Kidney (tissue), 14 donors: Measurements from ENCODE around the gene SMC1B. TPM values are rescaled to one million over a fixed set of nuclear protein-coding genes. Genes with fewer than 3 reads are reported as not detected.

Experiments used
- DNase-seq, 5 donors: peaks; one replicate each; pipeline ENCODE4 v3.0.0-alpha.2; 2013 to 2020
- FAIRE-seq: peaks from 2 replicates; lab custom pipeline; 2012; peaks lifted over from hg19 to GRCh38; lab: Jason Lieb, UNC
- H3K27ac ChIP-seq, 2 donors: one replicate each; pipeline ENCODE4 v1.7.0; 2013; ENCODE audit warnings: low read depth in 2 of 2, low read length in 2 of 2, inconsistent platforms in 1 of 2
- H3K27me3 ChIP-seq: one replicate; pipeline ENCODE4 v1.7.1; 2013; ENCODE audit warnings: low read length, inconsistent platforms; ENCODE audit not compliant: control insufficient read depth, insufficient read depth
- H3K36me3 ChIP-seq, 3 donors: one replicate each; pipeline versions ENCODE4 v1.7.0 to v1.7.1; 2013; ENCODE audit warnings: low read length in 3 of 3, control low read depth in 1 of 3, inconsistent platforms in 1 of 3; ENCODE audit not compliant: insufficient read depth in 3 of 3, control insufficient read depth in 2 of 3
- H3K4me1 ChIP-seq, 3 donors: one replicate each; pipeline versions ENCODE4 v1.7.0 to v1.7.1; 2013; ENCODE audit warnings: low read length in 3 of 3, inconsistent platforms in 1 of 3, low read depth in 1 of 3; ENCODE audit not compliant: control insufficient read depth in 2 of 3, insufficient read depth in 2 of 3
- H3K4me3 ChIP-seq, 3 donors: one replicate each; pipeline versions ENCODE4 v1.7.0 to v1.8.1; 2013; ENCODE audit warnings: low read length in 3 of 3, control low read depth in 1 of 3, inconsistent platforms in 1 of 3
- H3K9ac ChIP-seq, 3 donors: one replicate each; pipeline versions ENCODE4 v1.7.0 to v1.7.1; 2013; ENCODE audit warnings: low read length in 3 of 3, control low read depth in 1 of 3, inconsistent platforms in 1 of 3
- H3K9me3 ChIP-seq, 3 donors: one replicate each; pipeline versions ENCODE4 v1.7.0 to v1.7.1; 2013; ENCODE audit warnings: low read length in 3 of 3, control low read depth in 1 of 3, inconsistent platforms in 1 of 3; ENCODE audit not compliant: control insufficient read depth in 2 of 3, insufficient read depth in 1 of 3
- intact Hi-C: fragments of 100-400 bp; cut with DNase I; formaldehyde crosslinking; loops from one replicate; pipeline ENCODE4 v1.11.1; 2022
- polyA plus RNA-seq: library from polyadenylated mRNA; stranded (reverse); fragments of 350-450 nt; fragmentation: Illumina TruSeq; extraction: RNeasy Lipid Tissue Mini Kit (QIAGEN cat#74804); gene quantifications from one replicate; pipeline ENCODE4 v1.2.3, GENCODE V29; 2014; ENCODE audit warnings: low read depth, low replicate concordance; ENCODE audit not compliant: insufficient read depth
- total RNA-seq: library from RNA; stranded (reverse); fragmentation: NEBNext Ultra II Directional; extraction: Animal tissue kit (Norgen Biotek cat#: 25700); gene quantifications from one replicate; pipeline ENCODE4 v1.2.1, GENCODE V29; 2021
- TF ChIP-seq, protein P1 (sequence below): IDR thresholded peaks from 3 replicates; pipeline ENCODE4 v1.5.1; 2012; ENCODE audit warnings: mild to moderate bottlenecking, moderate library complexity, borderline replicate concordance; ENCODE audit not compliant: insufficient read depth; ENCODE audit errors: extremely low read depth
- donor health status: control.
- donor health status: control.
- donor health status: control.
- donor health status: control.
- donor health status: control.
- donor health status: DM: yes; HTN: yes; CAD: no.
- donor health status: Normal renal cell carcinoma (clear cell type).

The SMC1B gene
- total and polyA plus RNA-seq, 2 donors from 2014 or later: not detected

- FAIRE-seq (no peak), DNase-seq (no peak)
- peaks cover 0 to 20% (median 7%) of the 10 kb centered on the region in 3 donors for H3K36me3 ChIP-seq
- no peaks in the 10 kb centered on the region for H3K27me3 ChIP-seq
- no peak overlapping the region for H3K9ac ChIP-seq
- H3K9me3 ChIP-seq: no peaks in the 10 kb centered on the region
- H3K27ac ChIP-seq: no peak overlapping the region
- TF ChIP-seq, protein P1, sequence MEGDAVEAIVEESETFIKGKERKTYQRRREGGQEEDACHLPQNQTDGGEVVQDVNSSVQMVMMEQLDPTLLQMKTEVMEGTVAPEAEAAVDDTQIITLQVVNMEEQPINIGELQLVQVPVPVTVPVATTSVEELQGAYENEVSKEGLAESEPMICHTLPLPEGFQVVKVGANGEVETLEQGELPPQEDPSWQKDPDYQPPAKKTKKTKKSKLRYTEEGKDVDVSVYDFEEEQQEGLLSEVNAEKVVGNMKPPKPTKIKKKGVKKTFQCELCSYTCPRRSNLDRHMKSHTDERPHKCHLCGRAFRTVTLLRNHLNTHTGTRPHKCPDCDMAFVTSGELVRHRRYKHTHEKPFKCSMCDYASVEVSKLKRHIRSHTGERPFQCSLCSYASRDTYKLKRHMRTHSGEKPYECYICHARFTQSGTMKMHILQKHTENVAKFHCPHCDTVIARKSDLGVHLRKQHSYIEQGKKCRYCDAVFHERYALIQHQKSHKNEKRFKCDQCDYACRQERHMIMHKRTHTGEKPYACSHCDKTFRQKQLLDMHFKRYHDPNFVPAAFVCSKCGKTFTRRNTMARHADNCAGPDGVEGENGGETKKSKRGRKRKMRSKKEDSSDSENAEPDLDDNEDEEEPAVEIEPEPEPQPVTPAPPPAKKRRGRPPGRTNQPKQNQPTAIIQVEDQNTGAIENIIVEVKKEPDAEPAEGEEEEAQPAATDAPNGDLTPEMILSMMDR: no peak
- no peak overlapping the region for H3K4me3 ChIP-seq
- no peaks in the 10 kb centered on the region for H3K4me1 ChIP-seq
- intact Hi-C loops: no loop called here
Measured at GRCh38 chr22:45334068-45334467, 79.3 kb downstream of the SMC1B start.

GRCh38 chr22:45332001-45332400 is 81.4 kb downstream of the SMC1B start:
- no peaks in the 10 kb centered on the region for H3K27me3 ChIP-seq
- H3K9me3 ChIP-seq: no peaks in the 10 kb centered on the region
- FAIRE-seq (no peak), DNase-seq (no peak)
- intact Hi-C loops: no loop called here
- H3K4me3 ChIP-seq: no peak overlapping the region
- peaks cover 0 to 20% (median 12%) of the 10 kb centered on the region in 3 donors for H3K36me3 ChIP-seq
- H3K27ac ChIP-seq: no peak overlapping the region
- no peak overlapping the region for H3K9ac ChIP-seq
- TF ChIP-seq, protein P1: no peak
- H3K4me1 ChIP-seq: no peaks in the 10 kb centered on the region

DNA sequence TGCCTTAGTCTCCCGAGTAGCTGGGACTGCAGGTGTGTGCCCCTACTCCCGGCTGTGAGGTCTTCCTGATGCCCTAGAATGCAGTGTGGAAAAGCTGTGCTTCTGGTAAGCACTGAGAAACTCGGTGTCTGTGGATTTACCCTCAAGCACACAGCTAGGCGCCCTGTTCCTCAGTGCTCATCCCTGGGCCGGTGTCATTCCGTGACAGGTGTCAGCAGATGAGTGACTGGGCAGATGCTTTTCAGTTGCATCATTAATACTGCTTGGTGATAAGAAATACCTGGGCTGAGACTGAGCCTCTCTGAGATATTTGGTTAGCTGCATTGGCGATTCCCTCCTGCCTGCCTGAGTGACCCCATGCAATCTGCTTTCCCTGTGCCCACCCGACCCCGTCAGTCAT is 81.9 kb downstream of the SMC1B start:
- Histone ChIP-seq H3K9me3 (no peaks in the 10 kb centered on the region), H3K4me1 (no peaks in the 10 kb centered on the region), H3K27ac (no peak overlapping the region), H3K9ac (no peak overlapping the region), H3K4me3 (no peak overlapping the region), H3K27me3 (no peaks in the 10 kb centered on the region), H3K36me3 (peaks cover 0 to 20% (median 12%) of the 10 kb centered on the region in 3 donors)
- TF ChIP-seq, protein P1: no peak
- intact Hi-C loops: no loop called here
- DNase-seq: no peak
- no peak for FAIRE-seq

DNA sequence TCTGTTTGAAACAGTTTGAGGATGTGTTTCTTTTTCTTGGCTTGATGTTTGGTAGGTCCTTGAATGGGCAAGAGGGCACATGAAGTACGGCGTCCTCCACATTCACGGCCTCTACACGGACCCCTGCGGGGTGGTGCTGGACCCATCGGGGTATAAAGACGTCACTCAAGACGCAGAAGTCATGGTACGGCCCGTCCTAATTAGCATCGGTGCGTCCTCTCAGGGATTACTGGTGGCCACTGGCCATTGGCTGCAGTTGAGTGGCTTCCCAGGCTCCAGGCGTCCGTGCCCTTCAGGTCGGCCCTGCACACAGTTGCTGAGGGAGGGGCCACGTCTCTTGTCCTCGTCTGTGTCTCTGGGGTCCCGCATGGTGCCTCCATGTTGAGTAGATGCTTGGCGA is 82.9 kb downstream of the SMC1B start:
- H3K9me3 ChIP-seq: no peaks in the 10 kb centered on the region
- TF ChIP-seq, protein P1: no peak
- H3K9ac ChIP-seq: no peak overlapping the region
- no peak overlapping the region for H3K4me3 ChIP-seq
- H3K4me1 ChIP-seq: no peaks in the 10 kb centered on the region
- FAIRE-seq: no peak
- no peaks in the 10 kb centered on the region for H3K27me3 ChIP-seq
- peaks cover 0 to 20% (median 10%) of the 10 kb centered on the region in 3 donors for H3K36me3 ChIP-seq
- no peak overlapping the region for H3K27ac ChIP-seq
- intact Hi-C loops: no loop called here
- DNase-seq: no peak
